ENCODE results near the gene CACNA1H.
"Not testable (repeated sequence)": the region's sequence is repeated elsewhere in the genome, so short reads cannot be mapped to it uniquely, and the experiment has no call there.

GRCh38 chr16:1190789-1191188, 37.9 kb downstream of the CACNA1H start:
- TF ChIP-seq, protein P1, sequence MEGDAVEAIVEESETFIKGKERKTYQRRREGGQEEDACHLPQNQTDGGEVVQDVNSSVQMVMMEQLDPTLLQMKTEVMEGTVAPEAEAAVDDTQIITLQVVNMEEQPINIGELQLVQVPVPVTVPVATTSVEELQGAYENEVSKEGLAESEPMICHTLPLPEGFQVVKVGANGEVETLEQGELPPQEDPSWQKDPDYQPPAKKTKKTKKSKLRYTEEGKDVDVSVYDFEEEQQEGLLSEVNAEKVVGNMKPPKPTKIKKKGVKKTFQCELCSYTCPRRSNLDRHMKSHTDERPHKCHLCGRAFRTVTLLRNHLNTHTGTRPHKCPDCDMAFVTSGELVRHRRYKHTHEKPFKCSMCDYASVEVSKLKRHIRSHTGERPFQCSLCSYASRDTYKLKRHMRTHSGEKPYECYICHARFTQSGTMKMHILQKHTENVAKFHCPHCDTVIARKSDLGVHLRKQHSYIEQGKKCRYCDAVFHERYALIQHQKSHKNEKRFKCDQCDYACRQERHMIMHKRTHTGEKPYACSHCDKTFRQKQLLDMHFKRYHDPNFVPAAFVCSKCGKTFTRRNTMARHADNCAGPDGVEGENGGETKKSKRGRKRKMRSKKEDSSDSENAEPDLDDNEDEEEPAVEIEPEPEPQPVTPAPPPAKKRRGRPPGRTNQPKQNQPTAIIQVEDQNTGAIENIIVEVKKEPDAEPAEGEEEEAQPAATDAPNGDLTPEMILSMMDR (IDR thresholded peaks at IDR 0.05) = not testable (repeated sequence)
- TF ChIP-seq POLR2AphosphoS5, POLR2A (IDR thresholded peaks at IDR 0.05): not testable (repeated sequence)
